Measurements from ENCODE around the gene NELFA. TPM values are rescaled to one million over a fixed set of nuclear protein-coding genes. Genes with fewer than 3 reads are reported as not detected.

NELFA gene
- 28.0 and 31.3 TPM in 2 replicates for total RNA-seq

DNA sequence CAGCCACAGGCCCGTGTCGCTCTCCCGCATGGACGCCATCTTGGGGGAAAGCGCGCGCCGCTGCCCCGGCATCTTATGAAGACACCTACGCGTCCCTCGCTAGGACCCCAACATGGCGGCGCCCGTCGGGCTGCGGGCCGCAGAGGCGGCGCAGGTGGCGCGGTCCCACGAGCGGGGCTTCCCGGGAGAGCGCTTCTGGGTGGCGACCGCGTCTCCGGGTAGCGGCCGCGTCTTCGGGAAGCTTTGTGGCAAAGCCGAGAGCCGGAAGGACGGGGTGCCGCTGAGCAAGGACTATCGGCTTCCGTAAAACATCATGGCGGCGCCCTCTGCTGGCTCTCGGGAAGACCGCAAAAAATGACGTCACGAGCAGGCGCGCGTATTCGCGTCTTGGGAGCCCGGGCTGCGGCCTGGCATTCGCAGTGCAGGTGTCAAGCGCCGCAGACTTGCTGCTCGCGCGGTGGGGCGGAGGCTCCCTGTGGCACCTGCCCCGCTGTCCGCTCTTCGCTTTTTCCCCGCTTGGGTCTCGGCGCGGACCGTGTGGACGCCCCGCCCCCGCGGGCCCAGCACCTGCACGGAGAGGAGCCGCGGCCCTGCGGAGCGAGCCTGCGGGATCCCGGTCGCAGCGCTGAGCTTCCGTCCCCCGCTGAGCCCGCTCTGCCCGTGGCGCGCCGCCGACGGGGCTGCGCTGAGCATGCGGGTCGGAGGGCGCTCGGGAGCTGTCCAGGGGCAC, at the start of gene NELFA:
Gene NELFA, minus strand, starts transcription at position 54 of the 730 bp plus-strand sequence. Its CDS starts 15 bp downstream, at position 39.

Other genes with a start within 250 kb of the NELFA start
- 2.4 and 17.5 TPM in 2 replicates for gene FGFR3, start 215.7 kb downstream of the NELFA start, total RNA-seq
- 56.8 and 63.9 TPM in 2 replicates for gene LETM1, start 152.8 kb downstream of the NELFA start, total RNA-seq
- 32.2 and 86.0 TPM in 2 replicates for gene NSD2, start 137.6 kb downstream of the NELFA start, total RNA-seq
- 0.81 and 3.2 TPM in 2 replicates for gene NAT8L, start 50.4 kb upstream of the NELFA start, total RNA-seq
- gene HAUS3, start 233.1 kb upstream of the NELFA start, total RNA-seq: 4.1 and 6.0 TPM in 2 replicates
- 0.16 and 0.38 TPM in 2 replicates for gene POLN, start 233.1 kb upstream of the NELFA start, total RNA-seq